VCaP (cell line): ENCODE results near the gene KAZALD1.

Source experiments
- H3K27ac ChIP-seq: fragments of 450-650 bp; 2 replicates; pipeline ENCODE4 v1.5.1; 2017
- TF ChIP-seq, protein P1 (sequence below): fragments of 450-650 bp; conservative IDR thresholded peaks from 2 replicates; pipeline ENCODE4 v1.5.1; 2017; ENCODE audit warnings: mild to moderate bottlenecking, moderate library complexity

Gene KAZALD1

DNA sequence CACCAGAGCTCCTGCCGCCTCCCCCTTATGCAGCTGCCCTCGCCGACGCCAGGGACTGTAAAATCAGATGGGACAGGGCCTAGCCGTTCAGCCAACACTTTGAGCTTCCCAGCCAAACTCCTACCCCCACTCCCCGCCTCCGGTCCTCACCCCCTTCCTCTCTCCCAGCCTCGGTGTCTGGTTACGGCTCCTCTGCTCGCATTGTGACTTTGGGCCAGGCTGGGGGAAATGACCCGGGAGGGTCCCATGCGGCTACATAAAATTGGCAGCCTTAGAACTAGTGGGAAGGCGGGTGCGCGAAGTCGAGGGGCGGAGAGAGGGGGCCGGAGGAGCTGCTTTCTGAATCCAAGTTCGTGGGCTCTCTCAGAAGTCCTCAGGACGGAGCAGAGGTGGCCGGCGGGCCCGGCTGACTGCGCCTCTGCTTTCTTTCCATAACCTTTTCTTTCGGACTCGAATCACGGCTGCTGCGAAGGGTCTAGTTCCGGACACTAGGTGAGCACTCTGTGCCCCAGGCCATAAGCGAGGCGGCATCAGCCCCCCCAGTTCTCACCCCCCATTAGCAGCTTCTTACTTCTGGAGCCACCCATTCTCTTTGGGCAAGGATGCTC is at the start of gene KAZALD1:
Gene KAZALD1 (plus strand): TSS at position 366 of the 608 bp plus-strand sequence. CDS start 604 bp downstream, outside the sequence.
- TF ChIP-seq, protein P1, sequence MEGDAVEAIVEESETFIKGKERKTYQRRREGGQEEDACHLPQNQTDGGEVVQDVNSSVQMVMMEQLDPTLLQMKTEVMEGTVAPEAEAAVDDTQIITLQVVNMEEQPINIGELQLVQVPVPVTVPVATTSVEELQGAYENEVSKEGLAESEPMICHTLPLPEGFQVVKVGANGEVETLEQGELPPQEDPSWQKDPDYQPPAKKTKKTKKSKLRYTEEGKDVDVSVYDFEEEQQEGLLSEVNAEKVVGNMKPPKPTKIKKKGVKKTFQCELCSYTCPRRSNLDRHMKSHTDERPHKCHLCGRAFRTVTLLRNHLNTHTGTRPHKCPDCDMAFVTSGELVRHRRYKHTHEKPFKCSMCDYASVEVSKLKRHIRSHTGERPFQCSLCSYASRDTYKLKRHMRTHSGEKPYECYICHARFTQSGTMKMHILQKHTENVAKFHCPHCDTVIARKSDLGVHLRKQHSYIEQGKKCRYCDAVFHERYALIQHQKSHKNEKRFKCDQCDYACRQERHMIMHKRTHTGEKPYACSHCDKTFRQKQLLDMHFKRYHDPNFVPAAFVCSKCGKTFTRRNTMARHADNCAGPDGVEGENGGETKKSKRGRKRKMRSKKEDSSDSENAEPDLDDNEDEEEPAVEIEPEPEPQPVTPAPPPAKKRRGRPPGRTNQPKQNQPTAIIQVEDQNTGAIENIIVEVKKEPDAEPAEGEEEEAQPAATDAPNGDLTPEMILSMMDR, result no peak
- peak within 1 kb of the TSS; percentile 94 for H3K27ac ChIP-seq

GRCh38 chr10:101012525-101013364 is 49.0 kb upstream of the KAZALD1 start:
- TF ChIP-seq, protein P1, result peak; percentile 79
- no peak overlapping the region for H3K27ac ChIP-seq

GRCh38 chr10:101013365-101013825 is 48.4 kb upstream of the KAZALD1 start:
- H3K27ac ChIP-seq, result no peak overlapping the region
- TF ChIP-seq, protein P1, result no peak

- TF ChIP-seq, protein P1, result peak; percentile 90
These were observed 47.4 kb upstream of the KAZALD1 start for GRCh38 chr10:101014230-101014884.

GRCh38 chr10:101014966-101015581 is 46.7 kb upstream of the KAZALD1 start:
- H3K27ac ChIP-seq, result no peak overlapping the region
- TF ChIP-seq, protein P1, result no peak

More at GRCh38 chr10:101014230-101014884, 47.4 kb upstream of the KAZALD1 start:
- H3K27ac ChIP-seq, result no peak overlapping the region

DNA sequence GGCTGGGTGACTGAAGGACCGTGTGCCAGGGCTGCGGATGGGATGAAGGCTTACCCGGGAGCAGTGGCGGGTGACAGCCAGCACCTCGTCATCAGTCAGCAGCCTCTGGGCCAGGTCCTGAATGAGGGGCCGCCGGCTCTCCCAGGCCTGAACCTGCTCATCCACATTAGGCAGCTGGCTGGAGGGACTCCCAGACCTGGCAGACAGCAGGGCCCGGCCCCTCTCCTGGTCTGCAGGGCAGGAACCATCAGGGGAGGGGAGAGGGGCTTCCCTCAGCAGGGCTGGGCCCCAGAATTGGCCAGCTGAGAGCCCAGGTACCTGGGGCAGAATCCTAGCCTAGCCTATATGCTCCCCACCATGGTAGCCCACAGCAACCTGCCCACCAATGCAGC is 46.2 kb upstream of the KAZALD1 start:
- TF ChIP-seq, protein P1, result no peak
- no peak overlapping the region for H3K27ac ChIP-seq
